Stomach (tissue), 9 donors: ENCODE data around the gene NTN1. TPM values are rescaled to one million over a fixed set of nuclear protein-coding genes. Genes with fewer than 3 reads are reported as not detected.

Experiments
- DNase-seq, 2 donors: peaks; one replicate each; pipeline versions ENCODE4 v3.0.0 to v3.0.0-alpha.2; 2013 to 2019
- H3K27ac ChIP-seq, 5 donors: fragments of 200-600 bp in 4 of 5; sonication (generic) in 4 of 5; one replicate each; pipeline ENCODE4 v1.5.1; 2013 to 2019; ENCODE audit warnings: mild to moderate bottlenecking in 1 of 5, moderate library complexity in 1 of 5
- H3K27me3 ChIP-seq, 3 donors: fragments of 200-600 bp; sonication (generic); one replicate each; pipeline ENCODE4 v1.5.1; 2017 to 2019; ENCODE audit warnings: mixed run types in 1 of 3
- H3K36me3 ChIP-seq, 4 donors: fragments of 200-600 bp; sonication (generic); 1 replicate in 3 of 4; 2 replicates in 1 of 4; pipeline ENCODE4 v1.5.1; 2016 to 2019
- H3K4me1 ChIP-seq, 4 donors: fragments of 200-600 bp; sonication (generic); one replicate each; pipeline ENCODE4 v1.5.1; 2016 to 2019
- H3K4me3 ChIP-seq, 4 donors: fragments of 200-600 bp; sonication (generic) in 3 of 4; one replicate each; pipeline ENCODE4 v1.5.1; 2016 to 2019; ENCODE audit warnings: mild to moderate bottlenecking in 1 of 4
- H3K9me3 ChIP-seq, 4 donors: fragments of 200-600 bp; sonication (generic); one replicate each; pipeline ENCODE4 v1.5.1; 2016 to 2019
- EP300 ChIP-seq: sonication (generic); formaldehyde crosslinking; IDR thresholded peaks from one replicate; pipeline ENCODE4 v1.6.1; 2017; ENCODE audit warnings: antibody characterized with exemption
- POLR2A ChIP-seq, 4 donors: fragments of 450-650 bp; IDR thresholded peaks; one replicate each; pipeline ENCODE4 v1.6.1; 2016; ENCODE audit warnings: antibody characterized with exemption in 4 of 4, control low read depth in 2 of 4, mild to moderate bottlenecking in 1 of 4, moderate library complexity in 1 of 4
- POLR2AphosphoS5 ChIP-seq, 3 donors: sonication (generic); formaldehyde crosslinking; IDR thresholded peaks; one replicate each; pipeline ENCODE4 v1.6.1; 2016; ENCODE audit warnings: antibody characterized with exemption in 3 of 3
- WGBS, 5 donors: extraction: QIAGEN DNeasy Blood & Tissue Kit in 3 of 5; methylation state at CpG; one replicate each; pipeline versions ENCODE4 v1.1.5 to v1.1.7; 2013 to 2018; 5-methylcytosine and 5-hydroxymethylcytosine counted together
- intact Hi-C: fragments of 100-400 bp; cut with DNase I; formaldehyde crosslinking; loops from one replicate; pipeline ENCODE4 v1.15.1; 2023; ENCODE audit warnings: low total_unique reads
- polyA plus RNA-seq, 3 donors: library from polyadenylated mRNA; stranded (reverse); fragments of 200-250 nt; gene quantifications; one replicate each; pipeline ENCODE4 v1.2.3, GENCODE V29; 2013
- total RNA-seq, 5 donors: library from RNA; depleted of rRNA; stranded (reverse); fragments of >200 nt; gene quantifications; one replicate each; pipeline versions ENCODE4 v1.1.0 to v1.2.3, GENCODE V29; 2014 to 2016
- TF ChIP-seq, protein P1 (sequence below), 7 experiments: fragments of 450-650 bp in 4 of 7; fragments of 200-600 bp in 3 of 7; sonication (generic) in 3 of 7; IDR thresholded peaks; one replicate each; pipeline ENCODE4 v1.5.1; 2016 to 2019; ENCODE audit warnings: antibody characterized with exemption in 7 of 7, control low read depth in 2 of 7, mild to moderate bottlenecking in 1 of 7
- donor health status: healthy with polysubstance abuse.
- donor health status: Bipolar disorder and iron deficiency.
- donor health status: healthy.

NTN1 gene
- total and polyA plus RNA-seq, 8 donors: 2.9 to 56.2 (median 9.0) TPM

- intact Hi-C loops: no loop called here
- H3K4me1 ChIP-seq: no peaks in the 10 kb centered on the region
- no peaks in the 10 kb centered on the region for H3K27me3 ChIP-seq
- no peak for DNase-seq
- H3K27ac ChIP-seq: no peak overlapping the region
- 45 to 69% (median 50%) methylated on average over 2 to 3 of the region's 3 CpGs for WGBS, 5 donors
- no peak overlapping the region for H3K4me3 ChIP-seq
- H3K9me3 ChIP-seq: no peaks in the 10 kb centered on the region
- H3K36me3 ChIP-seq: no peaks in the 10 kb centered on the region
- TF ChIP-seq, protein P1, sequence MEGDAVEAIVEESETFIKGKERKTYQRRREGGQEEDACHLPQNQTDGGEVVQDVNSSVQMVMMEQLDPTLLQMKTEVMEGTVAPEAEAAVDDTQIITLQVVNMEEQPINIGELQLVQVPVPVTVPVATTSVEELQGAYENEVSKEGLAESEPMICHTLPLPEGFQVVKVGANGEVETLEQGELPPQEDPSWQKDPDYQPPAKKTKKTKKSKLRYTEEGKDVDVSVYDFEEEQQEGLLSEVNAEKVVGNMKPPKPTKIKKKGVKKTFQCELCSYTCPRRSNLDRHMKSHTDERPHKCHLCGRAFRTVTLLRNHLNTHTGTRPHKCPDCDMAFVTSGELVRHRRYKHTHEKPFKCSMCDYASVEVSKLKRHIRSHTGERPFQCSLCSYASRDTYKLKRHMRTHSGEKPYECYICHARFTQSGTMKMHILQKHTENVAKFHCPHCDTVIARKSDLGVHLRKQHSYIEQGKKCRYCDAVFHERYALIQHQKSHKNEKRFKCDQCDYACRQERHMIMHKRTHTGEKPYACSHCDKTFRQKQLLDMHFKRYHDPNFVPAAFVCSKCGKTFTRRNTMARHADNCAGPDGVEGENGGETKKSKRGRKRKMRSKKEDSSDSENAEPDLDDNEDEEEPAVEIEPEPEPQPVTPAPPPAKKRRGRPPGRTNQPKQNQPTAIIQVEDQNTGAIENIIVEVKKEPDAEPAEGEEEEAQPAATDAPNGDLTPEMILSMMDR (IDR thresholded peaks at IDR 0.05): no peak
These were observed 59.7 kb downstream of the NTN1 start for GRCh38 chr17:9080983-9081382.

DNA sequence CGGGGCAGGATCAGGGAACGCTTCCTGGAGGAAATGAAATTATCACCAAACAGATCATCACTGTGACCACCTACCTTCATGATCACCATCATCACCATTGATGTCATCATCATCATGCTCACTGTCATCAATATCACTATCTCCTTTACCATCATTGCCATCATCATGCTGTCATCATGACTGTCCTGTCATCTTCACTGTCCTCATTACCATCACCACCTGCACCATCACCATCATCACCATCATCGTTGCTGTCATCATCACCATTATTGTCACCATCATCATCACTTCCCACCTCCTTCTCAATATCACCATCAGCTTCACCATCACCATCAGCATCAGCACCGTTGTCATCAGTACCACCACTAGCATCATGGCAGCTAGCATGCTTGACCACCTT is 65.3 kb downstream of the NTN1 start:
- Histone ChIP-seq H3K4me3 (no peak overlapping the region), H3K4me1 (peaks cover 0 to 8% (median 0%) of the 10 kb centered on the region in 4 donors), H3K27ac (no peak overlapping the region), H3K27me3 (no peaks in the 10 kb centered on the region), H3K9me3 (no peaks in the 10 kb centered on the region), H3K36me3 (peaks cover 0 to 4% (median 0%) of the 10 kb centered on the region in 4 donors)
- WGBS, 5 donors: 92 to 98% (median 95%) methylated on average over 4 of the region's 4 CpGs
- TF ChIP-seq, protein P1 (IDR thresholded peaks at IDR 0.05): no peak
- TF ChIP-seq POLR2AphosphoS5 (IDR thresholded peaks at IDR 0.05) (no peak), EP300 (no peak), POLR2A (IDR thresholded peaks at IDR 0.05) (no peak)
- DNase-seq: no peak
- intact Hi-C loops: no loop called here

DNA sequence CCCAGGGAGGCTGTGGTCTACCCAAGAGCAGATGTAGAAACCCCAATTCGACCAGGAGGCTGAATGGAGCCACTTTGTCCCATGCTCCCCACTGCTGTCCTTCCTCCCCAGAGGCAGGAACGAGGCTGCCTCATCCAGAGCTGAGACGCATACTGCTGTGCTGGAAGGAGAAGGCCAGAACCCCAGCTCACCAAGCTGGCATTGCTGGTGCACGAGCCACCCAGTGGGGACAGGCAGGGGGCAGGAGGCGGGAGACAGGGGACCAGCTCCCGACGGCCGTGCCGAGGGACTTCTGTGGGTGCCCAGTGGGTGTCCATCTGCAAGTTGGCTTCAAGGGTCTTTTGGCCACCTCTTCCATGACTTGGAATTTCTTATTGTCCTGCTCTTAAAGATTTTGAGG is 66.6 kb downstream of the NTN1 start:
- Histone ChIP-seq H3K27me3 (no peaks in the 10 kb centered on the region), H3K4me3 (no peak overlapping the region), H3K4me1 (peaks cover 0 to 8% (median 0%) of the 10 kb centered on the region in 4 donors), H3K27ac (no peak overlapping the region), H3K9me3 (no peaks in the 10 kb centered on the region), H3K36me3 (peaks cover 0 to 4% (median 0%) of the 10 kb centered on the region in 4 donors)
- 86 to 92% (median 88%) methylated on average over 8 to 9 of the region's 9 CpGs for WGBS, 5 donors
- DNase-seq: no peak
- TF ChIP-seq EP300 (no peak), POLR2AphosphoS5 (IDR thresholded peaks at IDR 0.05) (no peak), POLR2A (IDR thresholded peaks at IDR 0.05) (no peak)
- TF ChIP-seq, protein P1 (IDR thresholded peaks at IDR 0.05): no peak
- intact Hi-C loops: no loop called here

DNA sequence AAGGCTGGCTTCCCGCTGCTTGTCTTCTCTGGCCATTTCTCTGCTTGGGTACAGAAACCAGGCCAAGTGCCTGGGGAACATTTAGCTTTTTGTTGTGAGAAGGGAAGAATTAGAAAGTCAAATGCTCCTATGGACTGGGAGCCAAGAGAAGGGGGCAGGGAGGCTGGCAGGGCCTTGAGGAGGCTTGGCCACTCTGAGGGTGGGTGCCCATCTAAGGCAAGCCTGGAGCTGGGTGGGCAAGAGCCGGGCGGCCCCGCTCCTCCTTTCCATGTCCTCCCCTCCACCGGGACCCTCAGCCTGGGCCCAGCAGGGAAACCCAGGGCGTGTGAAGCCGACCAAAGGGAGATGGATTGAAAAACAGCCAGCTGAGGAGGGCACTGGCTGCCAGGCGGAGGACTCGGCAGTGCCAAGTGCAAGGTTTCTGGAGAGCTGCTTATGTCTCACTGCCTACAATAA is 69.4 kb downstream of the NTN1 start:
- TF ChIP-seq EP300: no peak
- TF ChIP-seq POLR2AphosphoS5 (IDR thresholded peaks at IDR 0.05): peak in 1 of 3 donors; percentile 24
- no peak overlapping the region for H3K4me3 ChIP-seq
- DNase-seq: no peak
- H3K9me3 ChIP-seq: no peaks in the 10 kb centered on the region
- intact Hi-C loops: no loop called here
- no peaks in the 10 kb centered on the region for H3K27me3 ChIP-seq
- H3K27ac ChIP-seq: peak overlapping the region in 2 of 5 donors; percentile 63 to 74
- peaks cover 0 to 16% (median 0%) of the 10 kb centered on the region in 4 donors for H3K4me1 ChIP-seq
- 59 to 83% (median 81%) methylated on average over 9 of the region's 9 CpGs for WGBS, 5 donors
- H3K36me3 ChIP-seq: peaks cover 0 to 4% (median 0%) of the 10 kb centered on the region in 4 donors

DNA sequence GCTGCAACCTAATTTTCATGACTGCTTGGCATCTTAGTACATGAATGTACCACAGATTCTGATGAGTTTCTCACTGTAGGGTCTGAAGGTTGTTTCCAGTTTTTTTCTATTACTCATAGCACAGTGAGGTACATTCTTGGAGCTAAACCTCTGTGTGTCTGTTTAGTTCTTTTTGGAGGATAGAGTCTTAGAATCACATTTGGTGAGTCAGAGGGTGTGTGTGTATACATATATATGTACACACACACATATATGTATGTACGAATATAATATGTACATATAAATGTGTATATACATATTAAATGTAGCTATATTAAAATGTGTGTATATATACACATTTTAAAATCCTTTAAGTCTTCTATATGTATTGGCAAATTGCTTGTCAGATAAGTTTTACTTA is 72.9 kb downstream of the NTN1 start:
- Histone ChIP-seq H3K4me3 (no peak overlapping the region), H3K27ac (peak overlapping the region in 1 of 5 donors; percentile 24), H3K27me3 (no peaks in the 10 kb centered on the region), H3K9me3 (no peaks in the 10 kb centered on the region), H3K4me1 (peaks cover 0 to 19% (median 0%) of the 10 kb centered on the region in 4 donors), H3K36me3 (no peaks in the 10 kb centered on the region)
- intact Hi-C loops: no loop called here
- TF ChIP-seq, protein P1 (IDR thresholded peaks at IDR 0.05): no peak
- TF ChIP-seq POLR2A (IDR thresholded peaks at IDR 0.05): no peak
- no peak for TF ChIP-seq EP300
- TF ChIP-seq POLR2AphosphoS5 (IDR thresholded peaks at IDR 0.05): no peak
- DNase-seq: no peak
- 69 to 84% (median 74%) methylated on average over 1 of the region's 1 CpG for WGBS, 5 donors
